HEK293 (cell line): Measurements from ENCODE around the gene NR2F1-AS1.

ENCODE experiments used
- GLIS2 ChIP-seq: fragments of 450-650 bp; formaldehyde crosslinking; IDR thresholded peaks from 2 replicates; pipeline ENCODE4 v1.5.1; 2016; ENCODE audit warnings: missing biosample characterization, missing genetic modification characterization
- KLF16 ChIP-seq: fragments of 450-650 bp; formaldehyde crosslinking; IDR thresholded peaks from 2 replicates; pipeline ENCODE4 v1.5.1; 2017; ENCODE audit warnings: missing biosample characterization, missing genetic modification characterization
- MYNN ChIP-seq: fragments of 450-650 bp; formaldehyde crosslinking; IDR thresholded peaks from 2 replicates; pipeline ENCODE4 v1.5.1; 2016; ENCODE audit warnings: missing biosample characterization, missing genetic modification characterization, borderline replicate concordance
- YY1 ChIP-seq: fragments of 450-650 bp; formaldehyde crosslinking; IDR thresholded peaks from 2 replicates; pipeline ENCODE4 v1.5.1; 2018; ENCODE audit warnings: missing biosample characterization, missing genetic modification characterization
- ZBTB17 ChIP-seq: fragments of 450-650 bp; formaldehyde crosslinking; IDR thresholded peaks from 2 replicates; pipeline ENCODE4 v1.5.1; 2016; ENCODE audit warnings: missing biosample characterization, missing genetic modification characterization
- ZNF138 ChIP-seq: fragments of 450-650 bp; formaldehyde crosslinking; IDR thresholded peaks from 2 replicates; pipeline ENCODE4 v1.5.1; 2016; ENCODE audit warnings: missing biosample characterization, missing genetic modification characterization, borderline replicate concordance
- ZNF394 ChIP-seq: fragments of 450-650 bp; formaldehyde crosslinking; IDR thresholded peaks from 2 replicates; pipeline ENCODE4 v1.5.1; 2016; ENCODE audit warnings: missing biosample characterization, missing genetic modification characterization, mild to moderate bottlenecking, moderate library complexity, borderline replicate concordance
- ZNF654 ChIP-seq: fragments of 450-650 bp; formaldehyde crosslinking; IDR thresholded peaks from 2 replicates; pipeline ENCODE4 v1.5.1; 2016; ENCODE audit warnings: low read depth, missing biosample characterization, missing genetic modification characterization
- ZNF792 ChIP-seq: fragments of 450-650 bp; formaldehyde crosslinking; IDR thresholded peaks from 2 replicates; pipeline ENCODE4 v1.5.1; 2016; ENCODE audit warnings: missing biosample characterization, missing genetic modification characterization
- ZSCAN23 ChIP-seq: fragments of 450-650 bp; formaldehyde crosslinking; IDR thresholded peaks from 2 replicates; pipeline ENCODE4 v1.5.1; 2016; ENCODE audit warnings: missing biosample characterization, missing genetic modification characterization
- TF ChIP-seq, protein P1 (sequence below): fragments of 450-650 bp; formaldehyde crosslinking; optimal IDR thresholded peaks from 2 replicates; pipeline ENCODE3; 2016; ENCODE audit warnings: missing biosample characterization, mild to moderate bottlenecking, missing genetic modification characterization
- TF ChIP-seq, protein P2 (sequence below): fragments of 450-650 bp; formaldehyde crosslinking; IDR thresholded peaks from 2 replicates; pipeline ENCODE4 v1.5.1; 2016; ENCODE audit warnings: missing biosample characterization, missing genetic modification characterization

GRCh38 chr5:93583768-93584595 lies 3.0 kb upstream of the NR2F1-AS1 start:
- TF ChIP-seq ZNF654 (tag by site-specific recombination) (no peak), ZNF792 (tag by site-specific recombination) (no peak), ZBTB17 (no peak), MYNN (tag by site-specific recombination) (no peak), KLF16 (tag by site-specific recombination) (no peak), YY1 (tag by site-specific recombination) (no peak), GLIS2 (tag by site-specific recombination) (no peak), ZNF138 (tag by site-specific recombination) (no peak), ZNF394 (tag by site-specific recombination) (no peak), ZSCAN23 (tag by site-specific recombination) (no peak)
- TF ChIP-seq, protein P1, sequence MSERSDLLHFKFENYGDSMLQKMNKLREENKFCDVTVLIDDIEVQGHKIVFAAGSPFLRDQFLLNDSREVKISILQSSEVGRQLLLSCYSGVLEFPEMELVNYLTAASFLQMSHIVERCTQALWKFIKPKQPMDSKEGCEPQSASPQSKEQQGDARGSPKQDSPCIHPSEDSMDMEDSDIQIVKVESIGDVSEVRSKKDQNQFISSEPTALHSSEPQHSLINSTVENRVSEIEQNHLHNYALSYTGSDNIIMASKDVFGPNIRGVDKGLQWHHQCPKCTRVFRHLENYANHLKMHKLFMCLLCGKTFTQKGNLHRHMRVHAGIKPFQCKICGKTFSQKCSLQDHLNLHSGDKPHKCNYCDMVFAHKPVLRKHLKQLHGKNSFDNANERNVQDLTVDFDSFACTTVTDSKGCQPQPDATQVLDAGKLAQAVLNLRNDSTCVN, result peak; percentile 63
- TF ChIP-seq, protein P2, sequence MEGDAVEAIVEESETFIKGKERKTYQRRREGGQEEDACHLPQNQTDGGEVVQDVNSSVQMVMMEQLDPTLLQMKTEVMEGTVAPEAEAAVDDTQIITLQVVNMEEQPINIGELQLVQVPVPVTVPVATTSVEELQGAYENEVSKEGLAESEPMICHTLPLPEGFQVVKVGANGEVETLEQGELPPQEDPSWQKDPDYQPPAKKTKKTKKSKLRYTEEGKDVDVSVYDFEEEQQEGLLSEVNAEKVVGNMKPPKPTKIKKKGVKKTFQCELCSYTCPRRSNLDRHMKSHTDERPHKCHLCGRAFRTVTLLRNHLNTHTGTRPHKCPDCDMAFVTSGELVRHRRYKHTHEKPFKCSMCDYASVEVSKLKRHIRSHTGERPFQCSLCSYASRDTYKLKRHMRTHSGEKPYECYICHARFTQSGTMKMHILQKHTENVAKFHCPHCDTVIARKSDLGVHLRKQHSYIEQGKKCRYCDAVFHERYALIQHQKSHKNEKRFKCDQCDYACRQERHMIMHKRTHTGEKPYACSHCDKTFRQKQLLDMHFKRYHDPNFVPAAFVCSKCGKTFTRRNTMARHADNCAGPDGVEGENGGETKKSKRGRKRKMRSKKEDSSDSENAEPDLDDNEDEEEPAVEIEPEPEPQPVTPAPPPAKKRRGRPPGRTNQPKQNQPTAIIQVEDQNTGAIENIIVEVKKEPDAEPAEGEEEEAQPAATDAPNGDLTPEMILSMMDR (tag by site-specific recombination), result no peak
